ENCODE measurements around the gene PYDC2.

GRCh38 chr3:191412759-191413158 is 48.2 kb upstream of the PYDC2 start:
- TF ChIP-seq, protein P1, sequence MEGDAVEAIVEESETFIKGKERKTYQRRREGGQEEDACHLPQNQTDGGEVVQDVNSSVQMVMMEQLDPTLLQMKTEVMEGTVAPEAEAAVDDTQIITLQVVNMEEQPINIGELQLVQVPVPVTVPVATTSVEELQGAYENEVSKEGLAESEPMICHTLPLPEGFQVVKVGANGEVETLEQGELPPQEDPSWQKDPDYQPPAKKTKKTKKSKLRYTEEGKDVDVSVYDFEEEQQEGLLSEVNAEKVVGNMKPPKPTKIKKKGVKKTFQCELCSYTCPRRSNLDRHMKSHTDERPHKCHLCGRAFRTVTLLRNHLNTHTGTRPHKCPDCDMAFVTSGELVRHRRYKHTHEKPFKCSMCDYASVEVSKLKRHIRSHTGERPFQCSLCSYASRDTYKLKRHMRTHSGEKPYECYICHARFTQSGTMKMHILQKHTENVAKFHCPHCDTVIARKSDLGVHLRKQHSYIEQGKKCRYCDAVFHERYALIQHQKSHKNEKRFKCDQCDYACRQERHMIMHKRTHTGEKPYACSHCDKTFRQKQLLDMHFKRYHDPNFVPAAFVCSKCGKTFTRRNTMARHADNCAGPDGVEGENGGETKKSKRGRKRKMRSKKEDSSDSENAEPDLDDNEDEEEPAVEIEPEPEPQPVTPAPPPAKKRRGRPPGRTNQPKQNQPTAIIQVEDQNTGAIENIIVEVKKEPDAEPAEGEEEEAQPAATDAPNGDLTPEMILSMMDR (conservative IDR thresholded peaks at IDR 0.05 in 1 of 2, IDR thresholded peaks at IDR 0.05 in 1 of 2; ENCODE audit: extremely low read depth in 1 of 2, insufficient read depth in 1 of 2, low read depth in 1 of 2, low read length in 2 of 2) = no peak
- no peak for TF ChIP-seq EZH2 (IDR thresholded peaks at IDR 0.05; ENCODE audit: borderline replicate concordance, low read length)

Data from mammary epithelial cell (primary cell).